DND-41 (cell line): Measurements from ENCODE around the gene SIDT1.

ENCODE experiments used
- ATAC-seq: fragments of 200-7000 bp; cut with Tn5 transposase; 3 replicates; pipeline ENCODE4 v1.9.1; 2021; ENCODE audit warnings: low read depth; ENCODE audit not compliant: insufficient read depth
- DNase-seq: peaks from one replicate; pipeline ENCODE4 v3.0.0-alpha.2; 2020
- H2AFZ ChIP-seq: 2 replicates; pipeline ENCODE4 v1.6.0; 2012; ENCODE audit warnings: low read depth, low read length
- H3K27ac ChIP-seq: 2 replicates; pipeline ENCODE4 v1.5.1; 2012; ENCODE audit warnings: low read length, inconsistent platforms
- H3K27me3 ChIP-seq: fragments of 200-600 bp; sonication (generic); 2 replicates; pipeline ENCODE4 v1.6.0; 2012; ENCODE audit warnings: low read length, mild to moderate bottlenecking, inconsistent platforms; ENCODE audit not compliant: insufficient read depth, poor library complexity
- H3K36me3 ChIP-seq: 2 replicates; pipeline ENCODE4 v1.5.1; 2012; ENCODE audit warnings: low read length, inconsistent platforms; ENCODE audit not compliant: insufficient read depth
- H3K4me1 ChIP-seq: 2 replicates; pipeline ENCODE4 v1.5.1; 2012; ENCODE audit warnings: mild to moderate bottlenecking, low read length; ENCODE audit not compliant: insufficient read depth
- H3K4me2 ChIP-seq: 2 replicates; pipeline ENCODE4 v1.6.0; 2012; ENCODE audit warnings: mild to moderate bottlenecking, moderate library complexity, low read length, inconsistent platforms; ENCODE audit not compliant: insufficient read depth
- H3K4me3 ChIP-seq, 2 experiments: fragments of 200-600 bp in 1 of 2; shearing (Covaris generic) in 1 of 2; 2 replicates each; pipeline ENCODE4 v1.5.1; 2012 to 2016; ENCODE audit warnings: inconsistent platforms in 2 of 2, low read length in 2 of 2, mild to moderate bottlenecking in 2 of 2, low read depth in 1 of 2, moderate library complexity in 1 of 2
- H3K79me2 ChIP-seq: 2 replicates; pipeline ENCODE4 v1.6.0; 2012; ENCODE audit warnings: low read length, inconsistent platforms; ENCODE audit not compliant: insufficient read depth
- H3K9ac ChIP-seq: 2 replicates; pipeline ENCODE4 v1.6.0; 2012; ENCODE audit warnings: low read depth, mild to moderate bottlenecking, inconsistent platforms, low read length, moderate library complexity
- H3K9me3 ChIP-seq: 2 replicates; pipeline ENCODE4 v1.5.1; 2012; ENCODE audit warnings: low read length, moderate library complexity, mild to moderate bottlenecking, inconsistent platforms; ENCODE audit not compliant: insufficient read depth, severe bottlenecking
- H4K20me1 ChIP-seq: 2 replicates; pipeline ENCODE4 v1.6.0; 2012; ENCODE audit warnings: low read length; ENCODE audit not compliant: insufficient read depth
- CTCF ChIP-seq: IDR thresholded peaks from 2 replicates; pipeline ENCODE4 v1.5.1; 2012; ENCODE audit warnings: borderline replicate concordance, low read length, moderate library complexity, mild to moderate bottlenecking; ENCODE audit not compliant: poor library complexity, severe bottlenecking; ENCODE audit errors: extremely low read depth
- EZH2 ChIP-seq: IDR thresholded peaks from 3 replicates; pipeline ENCODE4 v1.6.1; 2012; ENCODE audit warnings: borderline replicate concordance, low read depth, mild to moderate bottlenecking, moderate library complexity, low read length, inconsistent platforms; ENCODE audit not compliant: severe bottlenecking

Gene SIDT1

GRCh38 chr3:113533534-113533892 lies 1.2 kb downstream of the SIDT1 start:
- no peaks in the 10 kb centered on the region for H3K9me3 ChIP-seq
- ATAC-seq = peak; percentile 39
- H3K79me2 ChIP-seq = no peaks in the 10 kb centered on the region

GRCh38 chr3:113534365-113534764 lies 2.0 kb downstream of the SIDT1 start:
- Histone ChIP-seq H4K20me1 (no peaks in the 10 kb centered on the region), H3K79me2 (no peaks in the 10 kb centered on the region), H3K27ac (no peak overlapping the region), H3K9me3 (no peaks in the 10 kb centered on the region), H3K9ac (no peak overlapping the region), H3K4me1 (peaks cover 28% of the 10 kb centered on the region), H3K4me3 (peak overlapping the region in 1 of 2 experiments; percentile 62; a peak in 1 of 4 replicates), H3K36me3 (no peaks in the 10 kb centered on the region), H2AFZ (no peak overlapping the region), H3K4me2 (peak overlapping the region; percentile 85), H3K27me3 (peaks cover 19% of the 10 kb centered on the region)
- TF ChIP-seq EZH2 (no peak), CTCF (no peak)
- DNase-seq = peak; percentile 6
- ATAC-seq = no peak

More at GRCh38 chr3:113533534-113533892, 1.2 kb downstream of the SIDT1 start:
- H3K36me3 ChIP-seq = no peaks in the 10 kb centered on the region
- peak overlapping the region; percentile 85 for H3K4me2 ChIP-seq
- H3K27me3 ChIP-seq = peaks cover 19% of the 10 kb centered on the region
- H4K20me1 ChIP-seq = no peaks in the 10 kb centered on the region
- H2AFZ ChIP-seq = peak overlapping the region; percentile 72
- peaks cover 28% of the 10 kb centered on the region for H3K4me1 ChIP-seq
- H3K4me3 ChIP-seq = peak overlapping the region; percentile 59 to 62; a peak in 3 of 4 replicates
- H3K9ac ChIP-seq = peak overlapping the region; percentile 58
- H3K27ac ChIP-seq = peak overlapping the region; percentile 45
- peak; percentile 44 for DNase-seq
- TF ChIP-seq EZH2 (no peak), CTCF (no peak)

- TF ChIP-seq CTCF = peak; percentile 55
- TF ChIP-seq EZH2 = no peak
- peaks cover 19% of the 10 kb centered on the region for H3K27me3 ChIP-seq
- no peak overlapping the region for H3K9ac ChIP-seq
- no peaks in the 10 kb centered on the region for H3K36me3 ChIP-seq
- H3K4me1 ChIP-seq = peaks cover 28% of the 10 kb centered on the region
- H3K4me3 ChIP-seq = no peak overlapping the region
- no peak overlapping the region for H3K27ac ChIP-seq
- no peaks in the 10 kb centered on the region for H3K79me2 ChIP-seq
- DNase-seq (no peak), ATAC-seq (no peak)
- H3K4me2 ChIP-seq = no peak overlapping the region
- H3K9me3 ChIP-seq = no peaks in the 10 kb centered on the region
- no peaks in the 10 kb centered on the region for H4K20me1 ChIP-seq
- H2AFZ ChIP-seq = no peak overlapping the region
Observed at GRCh38 chr3:113535898-113536297, 3.5 kb downstream of the SIDT1 start.
